A549 (cell line): Measurements from ENCODE around the gene MIR17HG. TPM values are rescaled to one million over a fixed set of nuclear protein-coding genes. Genes with fewer than 3 reads are reported as not detected.

Source experiments
- ATAC-seq, 2 experiments: fragments of 200-7000 bp in 1 of 2; fragments of >200 bp in 1 of 2; cut with Nextera tagmentation in 1 of 2; cut with Tn5 transposase in 1 of 2; 3 replicates each; pipeline versions ENCODE4 v1.8.0 to v1.9.1; 2018 to 2020; ENCODE audit warnings: mild to moderate bottlenecking in 1 of 2, moderate library complexity in 1 of 2
- CTCF ChIA-PET: fragments of 300-600 bp; sonication (Branson Sonifier 250); formaldehyde crosslinking; extraction: SDS; loops from one replicate; lab custom pipeline; 2021; ENCODE audit warnings: antibody characterized with exemption, inconsistent platforms; lab: Yijun Ruan, JAX
- POLR2A ChIA-PET: fragments of 350-600 bp; formaldehyde crosslinking; extraction: SDS; loops from one replicate; lab custom pipeline; 2021; ENCODE audit warnings: antibody characterized with exemption, inconsistent platforms; lab: Yijun Ruan, JAX
- DNase-seq, 2 experiments: peaks; one replicate each; pipeline versions ENCODE4 v3.0.0 to v3.0.0-alpha.2; 2011 to 2016; ENCODE audit warnings: low read depth in 1 of 2, low spot score in 1 of 2
- FAIRE-seq: peaks from 2 replicates; lab custom pipeline; 2011; peaks lifted over from hg19 to GRCh38; lab: Jason Lieb, UNC
- H3K27ac ChIP-seq, 2 experiments: fragments of >200 bp; sonication (Bioruptor Twin); formaldehyde crosslinking; 3 replicates each; pipeline ENCODE4 v1.5.1; 2016 to 2017
- H3K4me1 ChIP-seq: fragments of >200 bp; sonication (Bioruptor Twin); formaldehyde crosslinking; 3 replicates; pipeline ENCODE4 v1.6.1; 2016
- H3K4me2 ChIP-seq: fragments of >200 bp; sonication (Bioruptor Twin); formaldehyde crosslinking; 3 replicates; pipeline ENCODE4 v1.6.1; 2016
- H3K4me3 ChIP-seq: fragments of >200 bp; sonication (Bioruptor Twin); formaldehyde crosslinking; 3 replicates; pipeline ENCODE4 v1.5.1; 2016
- H3K9me3 ChIP-seq: fragments of >200 bp; sonication (Bioruptor Twin); formaldehyde crosslinking; 3 replicates; pipeline ENCODE4 v1.6.1; 2016
- BCL3 ChIP-seq: fragments of >200 bp; sonication (Bioruptor Twin); formaldehyde crosslinking; IDR thresholded peaks from 3 replicates; pipeline ENCODE4 v1.6.1; 2016
- CEBPB ChIP-seq, 2 experiments: fragments of >200 bp in 1 of 2; sonication (Bioruptor Twin) in 1 of 2; formaldehyde crosslinking in 1 of 2; IDR thresholded peaks; 2 replicates each; pipeline ENCODE4 v1.6.1; 2012 to 2016
- CHD2 ChIP-seq: fragments of 150-350 bp; IDR thresholded peaks from 2 replicates; pipeline ENCODE4 v1.6.1; 2014; ENCODE audit warnings: low read length; ENCODE audit not compliant: partially characterized antibody
- ESRRA ChIP-seq: fragments of 150-350 bp; IDR thresholded peaks from 2 replicates; pipeline ENCODE4 v1.6.1; 2014; ENCODE audit warnings: mild to moderate bottlenecking, low read length, borderline replicate concordance
- FOSL2 ChIP-seq, 2 experiments: fragments of 450-650 bp in 1 of 2; fragments of >200 bp in 1 of 2; sonication (Bioruptor Twin) in 1 of 2; formaldehyde crosslinking; IDR thresholded peaks; 2 replicates each; pipeline versions ENCODE4 v1.5.0 to v1.6.1; 2016 to 2020; ENCODE audit warnings: mild to moderate bottlenecking in 1 of 2, moderate library complexity in 1 of 2
- GATA3 ChIP-seq: IDR thresholded peaks from 2 replicates; pipeline ENCODE4 v1.6.1; 2012; ENCODE audit warnings: borderline replicate concordance
- HEYL ChIP-seq: fragments of 250-450 bp; sonication (Bioruptor Pico); IDR thresholded peaks from 2 replicates; pipeline ENCODE4 v1.8.0; 2021; ENCODE audit warnings: mild to moderate bottlenecking, moderate library complexity
- HMGXB4 ChIP-seq: fragments of 250-450 bp; sonication (Bioruptor Pico); IDR thresholded peaks from 2 replicates; pipeline ENCODE4 v1.5.0; 2021; ENCODE audit warnings: mild to moderate bottlenecking, moderate library complexity, borderline replicate concordance
- HOXB5 ChIP-seq: fragments of 250-450 bp; sonication (Bioruptor Pico); IDR thresholded peaks from 2 replicates; pipeline ENCODE4 v1.5.0; 2020; ENCODE audit warnings: mild to moderate bottlenecking, moderate library complexity
- KDM1A ChIP-seq: fragments of 200-600 bp; sonication (generic); IDR thresholded peaks from 2 replicates; pipeline ENCODE4 v1.6.1; 2016; ENCODE audit warnings: low read depth, mild to moderate bottlenecking
- MAZ ChIP-seq: fragments of 150-350 bp; IDR thresholded peaks from 2 replicates; pipeline ENCODE4 v1.6.1; 2014; ENCODE audit warnings: antibody characterized with exemption, low read depth, low read length, borderline replicate concordance
- NPAS2 ChIP-seq: fragments of 250-450 bp; sonication (Bioruptor Pico); IDR thresholded peaks from 2 replicates; pipeline ENCODE4 v1.8.0; 2022; ENCODE audit warnings: mild to moderate bottlenecking, moderate library complexity, borderline replicate concordance
- PBX3 ChIP-seq: IDR thresholded peaks from 2 replicates; pipeline ENCODE4 v1.6.1; 2012
- REST ChIP-seq: fragments of 200-600 bp; sonication (generic); IDR thresholded peaks from 2 replicates; pipeline ENCODE4 v1.6.1; 2016; ENCODE audit warnings: antibody characterized with exemption, mild to moderate bottlenecking, moderate library complexity
- TFCP2L1 ChIP-seq: fragments of 250-450 bp; sonication (Bioruptor Pico); IDR thresholded peaks from 2 replicates; pipeline ENCODE4 v1.5.0; 2021; ENCODE audit warnings: mild to moderate bottlenecking
- USF2 ChIP-seq: fragments of 450-650 bp; IDR thresholded peaks from 2 replicates; pipeline ENCODE4 v1.6.1; 2014; ENCODE audit warnings: antibody characterized with exemption
- WGBS: methylation state at CpG from one replicate; pipeline ENCODE4 v1.1.6; 2017; ENCODE audit errors: missing lambda C conversion rate; 5-methylcytosine and 5-hydroxymethylcytosine counted together
- polyA plus RNA-seq, 4 experiments: library from polyadenylated mRNA; depleted of rRNA in 3 of 4; stranded (reverse); fragments of >200 nt; fragmentation: RNase III in 1 of 4; extraction: RNeasy Plus Mini Kit Qiagen cat#74134 plus additional on column Dnase treatment in 1 of 4; gene quantifications; 2 replicates in 3 of 4; 3 replicates in 1 of 4; pipeline ENCODE4 v1.2.3, GENCODE V29; 2011 to 2017

The MIR17HG gene
- polyA plus RNA-seq, 2 of the 4 experiments (the other 2 are of a cell fraction), result 4.9 to 7.3 TPM

- DNase-seq, result no peak
- Histone ChIP-seq H3K9me3 (no peaks in the 10 kb centered on the region), H3K4me3 (no peak overlapping the region), H3K4me1 (no peaks in the 10 kb centered on the region), H3K27ac (no peak overlapping the region)
- 61% methylated on average over 3 of the region's 3 CpGs for WGBS
- CTCF ChIA-PET, result no interaction called here
- ATAC-seq, result no peak
- TF ChIP-seq GATA3, result no peak
- TF ChIP-seq HMGXB4 (CRISPR knock-in tag), result no peak
- TF ChIP-seq, all 56 proteins: peak for 0
- no peak overlapping the region for H3K4me2 ChIP-seq
- no peak for FAIRE-seq
- POLR2A ChIA-PET, result no interaction called here
These were observed 21.9 kb downstream of the MIR17HG start for GRCh38 chr13:91369441-91369831.

- ChIA-PET CTCF (no interaction called here), POLR2A (no interaction called here)
- FAIRE-seq (no peak), DNase-seq (no peak), ATAC-seq (no peak)
- H3K4me2 ChIP-seq, result no peak overlapping the region
- TF ChIP-seq ESRRA (no peak), REST (no peak), HEYL (no peak), TFCP2L1 (CRISPR knock-in tag) (no peak), USF2 (no peak), FOSL2 (IDR thresholded peaks at IDR 0.05) (no peak), FOSL2 (CRISPR knock-in tag; IDR thresholded peaks at IDR 0.05) (no peak), CEBPB (IDR thresholded peaks at IDR 0.05) (no peak), NPAS2 (CRISPR knock-in tag) (no peak), CHD2 (no peak), KDM1A (no peak), PBX3 (no peak), BCL3 (no peak), HOXB5 (no peak), MAZ (no peak)
- H3K27ac ChIP-seq, result no peak overlapping the region
- whole genome bisulfite sequencing, result 90% methylated on average over 2 of the region's 2 CpGs
- H3K9me3 ChIP-seq, result no peaks in the 10 kb centered on the region
- H3K4me1 ChIP-seq, result no peaks in the 10 kb centered on the region
- no peak overlapping the region for H3K4me3 ChIP-seq
These were observed 23.0 kb downstream of the MIR17HG start for GRCh38 chr13:91370501-91370900.
